Heart left ventricle (tissue), 16 donors: ENCODE results near the gene FAM120AOS. TPM values are rescaled to one million over a fixed set of nuclear protein-coding genes. Genes with fewer than 3 reads are reported as not detected.

Experiments
- ATAC-seq, 4 donors: fragments of 200-7000 bp; cut with Tn5 transposase; one replicate each; pipeline ENCODE4 v1.9.1; 2020 to 2022; ENCODE audit warnings: moderate library complexity in 4 of 4, mild to moderate bottlenecking in 3 of 4, moderate number of reproducible peaks in 1 of 4
- DNase-seq, 5 donors: peaks; one replicate each; pipeline ENCODE4 v3.0.0-alpha.2; 2020
- H3K27ac ChIP-seq, 12 donors: fragments of 200-600 bp; sonication (generic) in 4 of 12; one replicate each; pipeline versions ENCODE4 v1.5.0 to v1.8.0; 2016 to 2022; ENCODE audit warnings: mild to moderate bottlenecking in 2 of 12
- H3K27me3 ChIP-seq, 9 donors: fragments of 200-600 bp; sonication (generic) in 2 of 9; one replicate each; pipeline versions ENCODE4 v1.5.1 to v1.8.0; 2016 to 2022; ENCODE audit warnings: mild to moderate bottlenecking in 3 of 9
- H3K36me3 ChIP-seq, 9 donors: fragments of 200-600 bp; sonication (generic) in 2 of 9; one replicate each; pipeline versions ENCODE4 v1.5.0 to v1.8.0; 2018 to 2022; ENCODE audit warnings: mild to moderate bottlenecking in 2 of 9
- H3K4me1 ChIP-seq, 12 donors: fragments of 200-600 bp; sonication (generic) in 4 of 12; one replicate each; pipeline versions ENCODE4 v1.5.0 to v1.8.0; 2016 to 2022; ENCODE audit warnings: mild to moderate bottlenecking in 3 of 12
- H3K4me3 ChIP-seq, 12 donors: fragments of 200-600 bp; sonication (generic) in 4 of 12; one replicate each; pipeline versions ENCODE4 v1.5.0 to v1.8.0; 2017 to 2022; ENCODE audit warnings: mild to moderate bottlenecking in 9 of 12, moderate library complexity in 4 of 12
- H3K9me3 ChIP-seq, 12 donors: fragments of 200-600 bp; sonication (generic) in 4 of 12; one replicate each; pipeline versions ENCODE4 v1.5.0 to v1.8.0; 2016 to 2022; ENCODE audit warnings: mild to moderate bottlenecking in 1 of 12
- CTCF ChIP-seq, 12 donors: fragments of 200-600 bp; sonication (generic) in 4 of 12; IDR thresholded peaks; one replicate each; pipeline versions ENCODE4 v1.5.0 to v1.8.0; 2018 to 2022; ENCODE audit warnings: antibody characterized with exemption in 12 of 12, mild to moderate bottlenecking in 5 of 12
- POLR2A ChIP-seq, 2 donors: fragments of 450-650 bp; IDR thresholded peaks; one replicate each; pipeline ENCODE4 v1.6.1; 2017; ENCODE audit warnings: antibody characterized with exemption in 2 of 2, mild to moderate bottlenecking in 2 of 2, moderate library complexity in 2 of 2
- WGBS, 4 donors: extraction: QIAGEN DNeasy Blood & Tissue Kit in 2 of 4; methylation state at CpG; one replicate each; pipeline versions ENCODE4 v1.1.5 to v1.1.7; 2013 to 2018; 5-methylcytosine and 5-hydroxymethylcytosine counted together
- intact Hi-C, 10 donors: fragments of 100-400 bp; cut with DNase I; formaldehyde crosslinking; loops; one replicate each; pipeline versions ENCODE4 v1.11.1 to v1.14.2; 2022
- polyA plus RNA-seq, 2 donors: library from polyadenylated mRNA; stranded (reverse); fragments of 200-250 nt; gene quantifications; one replicate each; pipeline ENCODE4 v1.2.3, GENCODE V29; 2013
- total RNA-seq, 9 donors: library from RNA; depleted of rRNA in 2 of 9; stranded (reverse); fragments of >200 nt in 2 of 9; fragmentation: NEBNext Ultra II Directional in 3 of 9; extraction: Animal tissue kit (Norgen Biotek cat#: 25700) in 3 of 9; gene quantifications; one replicate each; pipeline versions ENCODE4 v1.1.0 to v1.2.4, GENCODE V29; 2016 to 2023
- donor health status: ischemic (EF 13 %, LVEDD 7.1; RV severe dilation, severe dysfunction).
- donor health status: healthy with polysubstance abuse.
- donor health status: DM: no; HTN: yes; CAD: no.
- donor health status: DM: no; HTN: no; CAD: no.
- donor health status: ischemic (EF 25% LVEDD 6.9; RV normal size, moderate dysfunction).
- donor health status: ischemic (EF 25% LVEDD 5.7; RV mildly dilated, moderate dysfunction).
- donor health status: healthy.
- donor health status: DM: yes; HTN: yes; CAD: no.
- donor health status: ischemic (EF 35%, LVEDD 5.7; RV mildly dilated, moderate dysfunction).
- donor health status: nonischemic (EF 11% LVEDD 7.7; RV severe dilation, severe dysfunction).
- donor health status: DM: yes; HTN: yes; CAD: no.
- donor health status: PGD.
- donor health status: ischemic (EF 29% LVEDD 5.4; RV normal size, mild dysfunction).
- donor health status: nonischemic (EF 23%, LVEDD 6.1; RV moderate dilation, normal function).

The FAM120AOS gene
- total and polyA plus RNA-seq, 11 donors, result 22.2 to 38.8 (median 33.2) TPM

- intact Hi-C loops, result loop anchor here in 1 of 10 donors (10.0 kb wide), 1 partner anchor 557 kb away; no protein-coding TSS in a partner anchor
- whole genome bisulfite sequencing, 4 donors, result 87 to 98% (median 95%) methylated on average over 1 of the region's 1 CpG
- TF ChIP-seq POLR2A (IDR thresholded peaks at IDR 0.05), result no peak
- TF ChIP-seq CTCF (IDR thresholded peaks at IDR 0.05), result no peak
- H3K27ac ChIP-seq, result no peak overlapping the region
- no peaks in the 10 kb centered on the region for H3K27me3 ChIP-seq
- H3K36me3 ChIP-seq, result no peaks in the 10 kb centered on the region
- H3K4me3 ChIP-seq, result no peak overlapping the region
- no peak for DNase-seq
- H3K9me3 ChIP-seq, result peaks cover 0 to 38% (median 19%) of the 10 kb centered on the region in 12 donors
- ATAC-seq, result no peak
- no peaks in the 10 kb centered on the region for H3K4me1 ChIP-seq
Measured at GRCh38 chr9:93417538-93417937, 35.8 kb downstream of the FAM120AOS start.

- no peak overlapping the region for H3K27ac ChIP-seq
- TF ChIP-seq CTCF (IDR thresholded peaks at IDR 0.05) (no peak), POLR2A (IDR thresholded peaks at IDR 0.05) (no peak)
- ATAC-seq (no peak), DNase-seq (no peak)
- H3K9me3 ChIP-seq, result peaks cover 0 to 38% (median 19%) of the 10 kb centered on the region in 12 donors
- intact Hi-C loops, result loop anchor here in 1 of 10 donors (10.0 kb wide), 1 partner anchor 558 kb away; no protein-coding TSS in a partner anchor
- no peaks in the 10 kb centered on the region for H3K4me1 ChIP-seq
- no peak overlapping the region for H3K4me3 ChIP-seq
- no peaks in the 10 kb centered on the region for H3K27me3 ChIP-seq
- no peaks in the 10 kb centered on the region for H3K36me3 ChIP-seq
- WGBS, 4 donors, result 74 to 88% (median 82%) methylated on average over 5 to 8 of the region's 8 CpGs
Measured at GRCh38 chr9:93416530-93417235, 36.7 kb downstream of the FAM120AOS start.

GRCh38 chr9:93415176-93415690, 38.1 kb downstream of the FAM120AOS start:
- Histone ChIP-seq H3K4me3 (no peak overlapping the region), H3K27me3 (no peaks in the 10 kb centered on the region), H3K9me3 (peaks cover 0 to 38% (median 19%) of the 10 kb centered on the region in 12 donors), H3K36me3 (no peaks in the 10 kb centered on the region), H3K27ac (no peak overlapping the region), H3K4me1 (no peaks in the 10 kb centered on the region)
- DNase-seq (no peak), ATAC-seq (no peak)
- intact Hi-C loops, result loop anchor here in 1 of 10 donors (10.0 kb wide), 1 partner anchor 560 kb away; no protein-coding TSS in a partner anchor
- TF ChIP-seq CTCF (IDR thresholded peaks at IDR 0.05) (no peak), POLR2A (IDR thresholded peaks at IDR 0.05) (no peak)
- 86 to 95% (median 92%) methylated on average over 2 of the region's 2 CpGs for WGBS, 4 donors

- H3K9me3 ChIP-seq, result peaks cover 0 to 21% (median 8%) of the 10 kb centered on the region in 12 donors
- no peak for DNase-seq
- peaks cover 0 to 2% (median 0%) of the 10 kb centered on the region in 9 donors for H3K27me3 ChIP-seq
- no peak overlapping the region for H3K4me3 ChIP-seq
- no peak for TF ChIP-seq CTCF (IDR thresholded peaks at IDR 0.05)
- no peak for TF ChIP-seq POLR2A (IDR thresholded peaks at IDR 0.05)
- intact Hi-C loops, result loop anchor here in 1 of 10 donors (10.0 kb wide), 1 partner anchor 561 kb away; no protein-coding TSS in a partner anchor
- no peak for ATAC-seq
- H3K4me1 ChIP-seq, result no peaks in the 10 kb centered on the region
- no peak overlapping the region for H3K27ac ChIP-seq
- H3K36me3 ChIP-seq, result no peaks in the 10 kb centered on the region
Measured at GRCh38 chr9:93413530-93413929, 39.9 kb downstream of the FAM120AOS start.
